Fibroblast of the conjunctiva (primary cell): Measurements from ENCODE around the gene LHCGR.
"Not testable (repeated sequence)": the region's sequence is repeated elsewhere in the genome, so short reads cannot be mapped to it uniquely, and the experiment has no call there.

Source experiments
- DNase-seq: peaks from one replicate; pipeline ENCODE4 v3.0.0-alpha.2; 2010; ENCODE audit warnings: low read depth

The LHCGR gene

GRCh38 chr2:48709096-48710034 lies 46.2 kb downstream of the LHCGR start:
- no peak for DNase-seq

- no peak for DNase-seq
Observed at GRCh38 chr2:48707466-48707865, 48.1 kb downstream of the LHCGR start.

GRCh38 chr2:48703621-48704020 lies 51.9 kb downstream of the LHCGR start:
- not testable (repeated sequence) for DNase-seq

- DNase-seq = no peak
Observed at GRCh38 chr2:48699348-48699930, 56.1 kb downstream of the LHCGR start.

DNA sequence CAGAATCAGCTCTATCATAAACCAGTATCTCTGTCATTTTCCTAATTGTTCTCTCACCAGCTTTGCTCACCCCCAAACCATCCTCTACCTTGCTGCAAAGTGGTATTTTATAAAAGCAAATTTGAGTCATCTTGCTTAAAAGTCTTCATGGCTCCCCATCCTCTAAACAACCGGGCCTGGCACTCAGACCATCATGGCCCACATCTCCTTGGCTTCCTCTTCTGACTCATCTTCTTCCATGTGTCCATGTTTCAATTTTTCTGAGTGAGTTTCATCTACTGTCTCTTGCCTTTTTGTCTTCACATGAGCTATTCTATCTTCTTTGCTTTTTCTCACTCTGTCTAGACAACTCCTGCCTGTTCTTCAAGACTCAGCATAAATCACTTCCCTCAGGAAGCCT lies 58.6 kb downstream of the LHCGR start:
- DNase-seq = no peak

GRCh38 chr2:48695991-48696390 lies 59.5 kb downstream of the LHCGR start:
- DNase-seq = no peak

DNA sequence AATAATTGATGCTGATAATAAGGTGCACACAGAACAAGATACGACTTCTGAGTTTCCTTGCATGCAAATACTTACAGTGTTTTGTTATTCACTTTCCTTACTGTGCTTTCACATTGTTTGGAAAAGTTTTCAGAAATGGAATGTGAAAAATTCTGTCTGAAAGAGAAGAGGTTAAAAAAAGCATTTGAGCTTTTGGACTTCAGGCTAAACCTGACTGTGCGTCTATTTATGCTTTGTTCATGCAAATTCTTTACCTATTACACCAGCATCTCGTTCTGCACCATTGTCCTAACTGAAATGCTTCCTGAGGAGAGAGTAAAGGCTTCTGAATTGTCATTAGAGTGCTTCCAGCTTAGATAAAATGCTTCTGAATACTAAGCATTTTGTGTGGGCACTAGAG lies 61.4 kb downstream of the LHCGR start:
- no peak for DNase-seq

DNA sequence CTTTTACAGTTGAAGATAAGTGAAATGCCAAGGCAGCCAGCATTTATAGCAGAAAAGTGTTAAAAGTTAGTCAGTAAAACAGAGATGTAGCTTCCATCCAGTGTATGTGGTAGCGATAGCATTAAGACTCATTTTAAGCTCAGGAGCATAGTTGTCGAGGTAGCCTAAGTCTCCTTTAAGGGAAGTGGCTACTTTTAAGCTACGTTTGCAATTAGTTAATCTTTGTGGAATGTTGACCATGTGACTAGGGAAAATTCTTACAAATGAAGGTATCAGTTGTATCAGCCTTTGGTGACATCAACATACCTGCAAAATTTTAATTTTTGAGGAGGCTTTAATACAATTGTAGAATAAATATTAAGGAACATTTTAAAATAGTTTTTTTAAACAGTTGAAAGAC lies 61.9 kb downstream of the LHCGR start:
- no peak for DNase-seq

DNA sequence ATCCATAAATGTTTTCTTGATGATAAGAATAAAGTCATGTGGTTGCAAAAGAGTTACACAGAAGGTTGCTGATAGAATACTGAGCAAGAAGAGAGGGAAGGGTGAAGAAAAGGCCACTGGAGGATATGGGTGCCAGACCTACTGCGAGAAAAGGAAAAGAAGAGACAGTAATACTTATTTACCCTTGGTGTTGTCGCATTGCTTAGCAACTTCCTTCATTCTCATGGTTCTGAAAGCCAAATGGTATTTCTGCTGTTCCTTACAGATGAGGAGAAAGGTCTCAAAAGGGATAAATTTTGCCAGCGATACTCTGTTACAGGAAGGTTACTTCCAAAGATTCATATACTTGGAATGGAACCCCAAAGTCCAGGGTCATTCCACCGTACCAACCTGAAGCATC lies 62.5 kb downstream of the LHCGR start:
- DNase-seq = no peak

DNA sequence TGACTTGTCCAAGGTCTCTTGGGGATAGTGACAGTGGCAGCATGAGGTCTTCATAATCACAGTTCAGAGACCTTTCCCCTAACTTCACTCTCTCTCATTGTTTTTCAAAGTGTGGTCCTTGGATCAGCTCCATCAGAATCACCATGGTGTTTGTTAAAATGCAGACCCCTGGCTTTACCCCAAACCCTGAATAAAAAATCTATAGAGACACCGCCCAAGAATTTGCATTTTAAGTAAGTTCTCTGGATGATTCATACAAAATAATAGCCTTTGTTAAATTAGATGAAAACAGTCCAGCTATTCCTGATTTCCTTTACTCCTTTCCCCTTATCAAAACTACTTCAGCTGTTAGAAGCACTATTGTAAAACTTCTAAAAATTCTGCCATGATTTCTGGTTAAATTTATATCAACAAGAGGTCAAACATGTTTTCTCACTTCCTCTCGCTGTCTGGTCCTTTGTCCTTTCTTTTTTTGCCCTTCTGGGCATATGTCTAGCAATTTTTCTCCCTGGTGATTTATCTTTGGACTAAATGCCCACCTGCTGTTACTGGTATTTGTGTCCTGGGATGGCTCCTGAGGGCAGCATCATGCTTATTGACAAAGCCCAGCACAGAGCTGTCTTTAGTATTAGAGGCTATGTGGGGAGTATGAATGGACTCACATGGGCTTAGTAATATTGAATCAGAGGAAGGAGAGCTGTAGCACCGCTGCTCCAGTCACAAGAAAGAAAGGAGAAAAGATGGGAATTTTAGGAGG lies 63.4 kb downstream of the LHCGR start:
- no peak for DNase-seq

- DNase-seq = no peak
Observed at GRCh38 chr2:48685126-48685525, 70.4 kb downstream of the LHCGR start.

- DNase-seq = no peak
Observed at GRCh38 chr2:48677450-48677849, 78.1 kb downstream of the LHCGR start.

DNA sequence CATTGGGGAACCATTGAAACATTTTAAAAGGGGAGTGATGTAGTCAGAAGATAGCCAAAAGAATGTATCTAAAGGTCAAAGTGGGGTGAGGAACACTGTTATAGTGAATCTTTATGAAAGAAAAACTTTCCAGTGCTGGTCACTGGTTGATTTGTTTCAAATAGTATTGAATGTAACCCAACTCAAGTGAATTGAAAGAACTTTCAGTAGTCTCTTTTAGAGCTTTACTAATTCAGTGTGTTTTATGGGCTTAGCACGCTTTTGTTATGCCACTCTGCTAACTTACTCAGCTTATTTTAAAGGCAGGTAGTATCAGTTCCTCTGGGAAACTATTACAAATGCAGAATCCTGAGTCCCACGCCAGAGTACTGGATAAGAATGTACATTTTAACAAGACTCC lies 80.6 kb downstream of the LHCGR start:
- DNase-seq = no peak

DNA sequence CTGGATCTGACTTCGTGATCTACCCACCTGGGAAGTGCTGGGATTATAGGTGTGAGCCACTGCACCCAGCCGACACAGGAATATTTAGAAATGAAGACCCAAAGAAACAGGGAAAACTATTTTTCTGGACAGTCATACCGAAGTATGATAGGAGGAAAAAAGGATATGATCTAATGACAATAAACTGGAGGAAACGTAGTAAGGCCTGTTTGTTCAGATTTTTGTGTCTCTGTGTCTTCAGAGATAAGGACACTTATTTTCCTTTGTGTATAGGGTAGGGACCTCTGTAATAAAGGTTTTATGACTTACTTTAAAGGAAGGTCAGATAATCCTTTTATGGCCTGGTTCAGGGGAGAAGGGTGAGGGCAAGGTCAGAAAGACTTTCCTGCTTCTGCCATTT lies 81.9 kb downstream of the LHCGR start:
- no peak for DNase-seq

- no peak for DNase-seq
Observed at GRCh38 chr2:48668992-48669391, 86.5 kb downstream of the LHCGR start.

GRCh38 chr2:48651158-48651790 lies 104.2 kb downstream of the LHCGR start:
- DNase-seq = peak; percentile 74

DNA sequence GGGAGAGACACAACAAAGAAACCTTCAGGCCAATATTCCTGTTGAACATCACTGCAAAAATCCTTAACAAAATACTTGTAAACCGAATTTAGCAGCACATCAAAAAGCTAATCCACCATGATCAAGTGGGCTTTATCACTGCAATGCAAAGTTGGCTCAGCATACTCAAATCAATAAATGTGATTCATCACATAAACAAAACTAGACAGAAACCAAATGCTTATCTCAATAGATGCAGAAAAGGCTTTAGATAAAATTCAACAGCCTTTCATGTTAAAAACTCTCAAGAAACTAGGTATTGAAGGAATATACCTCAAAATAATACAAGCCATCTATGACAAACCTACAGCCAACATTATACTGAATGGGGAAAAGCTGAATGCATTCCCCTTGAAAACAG lies 117.3 kb downstream of the LHCGR start:
- DNase-seq = no peak
